GM19438 (cell line): ENCODE results near the gene TRIOBP.

Experiments
- ATAC-seq: cut with Tn5 transposase; IDR thresholded peaks from one replicate; pipeline ENCODE4 v1.9.1; 2021; ENCODE audit warnings: low read depth; ENCODE audit not compliant: unreplicated experiment

Gene TRIOBP

DNA sequence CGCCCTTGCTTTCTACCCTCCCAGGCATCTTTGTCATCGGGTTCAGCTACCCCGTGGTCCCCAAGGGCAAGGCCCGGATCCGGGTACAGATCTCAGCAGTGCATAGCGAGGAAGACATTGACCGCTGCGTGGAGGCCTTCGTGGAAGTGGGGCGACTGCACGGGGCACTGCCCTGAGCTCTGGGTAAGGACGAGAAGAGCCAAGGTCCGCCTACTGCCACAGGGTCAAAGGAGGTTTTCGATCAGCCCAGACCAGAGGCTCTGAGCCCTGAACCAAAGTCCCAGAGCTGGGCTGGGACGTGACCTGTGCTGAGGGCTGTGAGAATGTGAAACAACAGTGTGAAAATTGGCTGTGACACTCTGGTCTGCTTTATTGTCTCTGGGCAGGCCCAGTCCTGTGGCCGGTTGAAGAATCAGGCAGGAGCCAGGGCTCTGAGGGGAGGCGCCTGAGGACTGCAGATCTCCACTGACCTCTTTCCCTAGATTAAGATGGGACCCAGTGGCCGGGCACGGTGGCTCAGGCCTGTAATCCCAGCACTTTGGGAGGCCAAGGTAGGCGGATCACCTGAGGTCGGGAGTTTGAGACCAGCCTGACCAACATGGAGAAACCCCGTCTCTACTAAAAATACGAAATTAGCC, 119.8 kb downstream of the TRIOBP start:
- ATAC-seq, result no peak

DNA sequence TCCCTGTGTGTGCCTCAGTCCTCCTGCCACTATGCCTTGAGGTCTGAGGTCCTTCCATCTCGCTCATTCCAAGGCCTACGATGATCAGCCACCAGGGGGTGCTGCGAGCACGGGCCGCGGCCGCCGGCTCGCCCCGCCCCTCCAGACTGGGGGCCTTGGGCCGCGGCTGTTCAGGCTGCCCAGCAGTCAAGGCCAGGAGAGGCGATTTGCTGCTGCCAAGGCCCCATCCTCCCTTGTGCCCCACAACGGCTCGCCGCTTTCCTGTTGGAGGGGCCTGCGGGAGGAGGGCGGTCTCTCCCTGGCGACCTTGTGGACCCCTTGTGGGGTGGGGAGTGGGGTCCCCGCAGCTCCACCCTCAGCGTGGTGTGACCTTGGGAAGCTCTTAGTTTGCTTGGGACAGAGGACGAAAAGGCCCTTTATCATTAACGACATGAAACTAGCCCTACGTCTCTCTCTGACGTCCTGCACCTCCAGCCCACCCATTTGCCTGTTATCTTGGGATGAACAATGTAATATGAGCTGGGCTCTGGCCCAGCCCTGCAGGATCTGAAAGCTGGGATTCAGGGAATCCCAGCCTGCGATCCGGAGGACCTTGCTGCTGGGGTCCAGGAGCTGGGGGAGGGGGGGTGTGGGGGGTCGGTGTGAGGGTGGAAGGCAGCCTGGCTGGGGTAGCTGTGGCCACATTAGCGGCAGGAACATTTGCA, 121.0 kb downstream of the TRIOBP start:
- no peak for ATAC-seq

DNA sequence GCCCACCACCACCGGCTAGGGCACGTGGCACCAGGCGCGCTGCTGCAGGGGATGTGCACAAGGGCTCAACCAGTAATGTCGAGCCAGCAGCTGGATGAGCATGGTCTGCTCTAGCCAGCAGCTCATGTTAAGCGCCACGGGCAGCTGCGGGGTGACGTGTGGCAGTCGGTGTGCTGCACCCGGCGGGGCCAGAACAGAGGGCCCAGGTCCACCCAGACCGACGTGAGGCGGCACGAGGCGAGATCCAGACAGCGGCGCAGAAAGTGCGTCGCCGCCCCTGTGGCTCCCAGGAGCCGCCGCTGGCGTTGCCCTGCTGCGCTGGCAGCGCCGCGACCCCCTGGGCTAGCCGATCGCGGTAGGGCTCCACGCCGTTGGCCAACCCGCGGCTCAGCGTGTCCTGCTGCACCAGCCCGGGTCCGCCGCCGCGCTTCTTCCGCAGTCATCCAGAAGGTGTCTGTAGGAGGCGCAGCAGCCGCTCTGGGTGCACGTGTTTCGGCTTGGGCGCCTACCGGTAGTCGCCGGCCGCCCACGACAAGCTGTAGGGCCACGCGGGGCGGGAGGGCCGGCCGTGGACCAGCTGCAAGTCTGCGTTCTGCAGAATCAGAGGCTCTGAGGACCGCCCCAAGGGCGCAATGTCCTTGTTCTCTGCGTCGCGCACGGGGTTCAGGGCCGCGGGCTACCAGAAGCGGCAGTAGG, 121.7 kb downstream of the TRIOBP start:
- no peak for ATAC-seq

DNA sequence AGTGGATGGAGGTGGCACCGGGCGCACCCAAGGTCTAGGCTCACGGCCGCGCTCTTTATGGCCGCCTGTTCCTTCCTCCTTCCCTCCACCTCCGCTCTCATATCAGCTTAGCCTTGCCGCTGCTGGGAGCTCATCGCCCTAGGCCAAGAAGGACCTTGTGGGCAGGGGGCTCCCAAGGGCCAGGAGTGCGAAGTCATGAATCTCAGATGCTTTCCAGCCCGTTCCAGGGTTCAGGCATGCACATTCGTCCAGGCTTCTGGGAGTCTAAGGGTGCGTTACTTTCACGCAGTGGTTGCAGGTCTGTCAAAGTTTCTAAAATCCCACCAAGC, 122.2 kb downstream of the TRIOBP start:
- ATAC-seq, result no peak

DNA sequence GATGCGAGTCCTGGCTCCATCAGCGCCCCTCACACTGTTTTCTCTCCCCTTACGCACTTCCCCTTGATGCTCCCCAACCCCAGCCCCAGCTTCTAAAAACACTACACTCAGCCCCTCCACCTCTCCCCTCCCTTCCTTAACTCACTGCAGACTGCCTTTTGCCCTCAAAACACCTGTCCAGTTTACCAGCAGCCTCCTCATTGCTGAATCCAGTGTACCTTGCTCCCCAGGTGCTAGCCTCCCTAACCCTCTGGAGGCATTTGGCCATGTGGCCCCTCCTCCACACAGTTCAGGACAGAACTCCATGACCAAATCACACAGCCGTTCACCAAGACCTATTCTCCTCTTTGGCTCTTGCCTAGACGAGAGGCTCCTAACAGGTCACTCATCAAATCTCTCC, 123.5 kb downstream of the TRIOBP start:
- no peak for ATAC-seq

DNA sequence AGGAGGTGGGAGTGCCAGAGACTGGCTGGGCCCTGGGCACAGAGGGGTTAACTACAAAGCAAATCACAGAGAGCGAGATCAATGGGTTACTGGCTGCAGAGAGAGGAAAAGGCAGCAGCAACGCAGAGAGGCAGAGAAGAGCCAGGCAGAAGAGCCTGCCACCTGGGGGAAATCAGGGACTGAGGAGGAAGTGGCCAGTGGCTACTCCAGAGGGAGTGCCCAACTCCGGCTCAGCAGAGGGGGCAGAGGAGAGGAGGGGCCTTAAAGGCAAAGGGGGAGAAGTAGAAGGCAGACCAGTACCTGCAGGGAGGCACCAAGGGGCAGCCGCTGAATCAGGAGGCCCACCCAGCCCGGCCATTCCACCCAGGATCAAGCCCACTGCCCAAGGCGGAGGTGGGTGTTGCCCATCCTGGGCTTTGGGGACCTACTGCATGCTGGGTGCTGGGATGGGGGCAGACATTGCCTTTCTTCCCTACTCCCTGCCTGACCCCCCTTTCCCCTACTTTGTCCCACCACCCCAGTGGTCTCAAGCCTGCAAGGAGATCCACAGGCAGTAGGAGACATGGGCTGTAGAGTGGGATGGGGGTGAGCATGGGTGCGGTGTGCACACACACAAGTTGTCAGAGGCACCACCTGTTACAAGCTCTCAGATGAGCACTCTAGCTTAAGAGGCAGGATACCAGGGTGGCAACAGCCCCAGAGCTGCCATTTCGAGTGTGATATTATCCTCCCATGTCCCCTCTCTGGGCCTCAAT, 125.4 kb downstream of the TRIOBP start:
- ATAC-seq, result no peak

DNA sequence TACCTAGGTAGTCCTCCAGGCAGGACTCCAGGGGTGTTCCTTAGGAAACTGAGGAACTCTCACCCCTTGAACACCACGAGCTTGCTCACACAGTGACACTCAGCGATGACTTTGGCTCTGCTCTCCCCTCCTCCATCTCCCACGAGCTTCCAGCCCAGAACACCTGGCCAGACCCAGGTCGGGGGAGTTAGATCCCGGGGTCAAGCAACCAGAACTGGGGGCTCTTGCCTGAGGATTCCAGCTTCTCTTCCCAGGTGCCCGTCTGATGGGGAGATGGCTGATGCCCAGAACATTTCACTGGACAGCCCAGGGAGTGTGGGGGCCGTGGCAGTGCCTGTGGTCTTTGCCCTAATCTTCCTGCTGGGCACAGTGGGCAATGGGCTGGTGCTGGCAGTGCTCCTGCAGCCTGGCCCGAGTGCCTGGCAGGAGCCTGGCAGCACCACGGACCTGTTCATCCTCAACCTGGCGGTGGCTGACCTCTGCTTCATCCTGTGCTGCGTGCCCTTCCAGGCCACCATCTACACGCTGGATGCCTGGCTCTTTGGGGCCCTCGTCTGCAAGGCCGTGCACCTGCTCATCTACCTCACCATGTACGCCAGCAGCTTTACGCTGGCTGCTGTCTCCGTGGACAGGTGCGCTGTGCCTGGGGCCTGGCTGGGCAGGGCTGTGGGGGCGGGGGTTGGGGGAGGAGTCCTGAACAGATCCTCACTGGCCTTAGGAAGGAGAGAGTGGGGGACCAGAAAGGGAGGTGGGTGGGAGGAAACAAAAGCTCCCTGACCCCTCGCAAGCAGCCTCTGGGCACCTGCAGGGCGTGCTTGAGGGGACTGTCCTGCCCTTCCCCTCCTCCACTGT, 126.5 kb downstream of the TRIOBP start, which contains the start of gene GALR3:
Gene GALR3 (plus strand): TSS at position 249 of the 852 bp plus-strand sequence. CDS start 25 bp downstream, at position 274.
- no peak for ATAC-seq

DNA sequence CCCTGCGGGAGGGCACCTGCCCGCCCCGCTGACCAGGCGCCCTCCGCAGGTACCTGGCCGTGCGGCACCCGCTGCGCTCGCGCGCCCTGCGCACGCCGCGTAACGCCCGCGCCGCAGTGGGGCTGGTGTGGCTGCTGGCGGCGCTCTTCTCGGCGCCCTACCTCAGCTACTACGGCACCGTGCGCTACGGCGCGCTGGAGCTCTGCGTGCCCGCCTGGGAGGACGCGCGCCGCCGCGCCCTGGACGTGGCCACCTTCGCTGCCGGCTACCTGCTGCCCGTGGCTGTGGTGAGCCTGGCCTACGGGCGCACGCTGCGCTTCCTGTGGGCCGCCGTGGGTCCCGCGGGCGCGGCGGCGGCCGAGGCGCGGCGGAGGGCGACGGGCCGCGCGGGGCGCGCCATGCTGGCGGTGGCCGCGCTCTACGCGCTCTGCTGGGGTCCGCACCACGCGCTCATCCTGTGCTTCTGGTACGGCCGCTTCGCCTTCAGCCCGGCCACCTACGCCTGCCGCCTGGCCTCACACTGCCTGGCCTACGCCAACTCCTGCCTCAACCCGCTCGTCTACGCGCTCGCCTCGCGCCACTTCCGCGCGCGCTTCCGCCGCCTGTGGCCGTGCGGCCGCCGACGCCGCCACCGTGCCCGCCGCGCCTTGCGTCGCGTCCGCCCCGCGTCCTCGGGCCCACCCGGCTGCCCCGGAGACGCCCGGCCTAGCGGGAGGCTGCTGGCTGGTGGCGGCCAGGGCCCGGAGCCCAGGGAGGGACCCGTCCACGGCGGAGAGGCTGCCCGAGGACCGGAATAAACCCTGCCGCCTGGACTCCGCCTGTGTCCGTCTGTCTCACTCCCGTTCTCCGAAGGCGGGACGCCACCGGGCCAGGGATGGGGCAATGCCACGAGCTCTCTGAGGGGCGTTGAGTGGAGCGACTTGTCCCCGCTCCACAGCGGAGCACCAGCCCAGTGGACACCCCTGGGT, 128.1 kb downstream of the TRIOBP start:
- no peak for ATAC-seq
